ENCODE results near the gene INTS13.
"Not testable (repeated sequence)": the region's sequence is repeated elsewhere in the genome, so short reads cannot be mapped to it uniquely, and the experiment has no call there.

DNA sequence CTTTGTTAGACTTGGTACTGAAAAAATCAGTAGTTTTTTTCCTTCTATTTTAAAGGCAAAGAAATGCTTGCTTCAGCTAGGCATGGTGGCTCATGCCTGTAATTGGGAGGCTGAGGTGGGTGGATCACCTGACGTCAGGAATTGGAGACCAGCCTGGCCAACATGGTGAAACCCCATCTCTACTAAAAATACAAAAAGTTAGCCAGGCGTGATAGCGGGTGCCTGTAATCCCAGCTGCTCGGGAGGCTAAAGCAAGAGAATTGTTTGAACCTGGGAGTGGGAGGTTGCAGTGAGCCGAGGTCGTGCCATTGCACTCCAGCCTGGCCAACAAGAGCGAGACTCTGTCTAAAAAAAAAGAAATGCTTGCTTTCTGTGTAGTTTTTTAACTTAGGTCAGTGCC, 23.6 kb upstream of the INTS13 start:
- TF ChIP-seq, protein P1, sequence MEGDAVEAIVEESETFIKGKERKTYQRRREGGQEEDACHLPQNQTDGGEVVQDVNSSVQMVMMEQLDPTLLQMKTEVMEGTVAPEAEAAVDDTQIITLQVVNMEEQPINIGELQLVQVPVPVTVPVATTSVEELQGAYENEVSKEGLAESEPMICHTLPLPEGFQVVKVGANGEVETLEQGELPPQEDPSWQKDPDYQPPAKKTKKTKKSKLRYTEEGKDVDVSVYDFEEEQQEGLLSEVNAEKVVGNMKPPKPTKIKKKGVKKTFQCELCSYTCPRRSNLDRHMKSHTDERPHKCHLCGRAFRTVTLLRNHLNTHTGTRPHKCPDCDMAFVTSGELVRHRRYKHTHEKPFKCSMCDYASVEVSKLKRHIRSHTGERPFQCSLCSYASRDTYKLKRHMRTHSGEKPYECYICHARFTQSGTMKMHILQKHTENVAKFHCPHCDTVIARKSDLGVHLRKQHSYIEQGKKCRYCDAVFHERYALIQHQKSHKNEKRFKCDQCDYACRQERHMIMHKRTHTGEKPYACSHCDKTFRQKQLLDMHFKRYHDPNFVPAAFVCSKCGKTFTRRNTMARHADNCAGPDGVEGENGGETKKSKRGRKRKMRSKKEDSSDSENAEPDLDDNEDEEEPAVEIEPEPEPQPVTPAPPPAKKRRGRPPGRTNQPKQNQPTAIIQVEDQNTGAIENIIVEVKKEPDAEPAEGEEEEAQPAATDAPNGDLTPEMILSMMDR (IDR thresholded peaks at IDR 0.05; ENCODE audit: insufficient read depth, low read length, poor library complexity, severe bottlenecking) = not testable (repeated sequence)
- TF ChIP-seq EZH2phosphoT487 (conservative IDR thresholded peaks at IDR 0.05; ENCODE audit: low read length) = not testable (repeated sequence)

Data from SU-DHL-6 (cell line).